HG02870 (cell line): ENCODE measurements around the gene EIF1AY.
"Not testable (repeated sequence)": the region's sequence is repeated elsewhere in the genome, so short reads cannot be mapped to it uniquely, and the experiment has no call there.

Experiments used
- ATAC-seq: cut with Tn5 transposase; IDR thresholded peaks from one replicate; pipeline ENCODE4 v1.9.1; 2021; ENCODE audit warnings: mild to moderate bottlenecking, moderate library complexity; ENCODE audit not compliant: unreplicated experiment

The EIF1AY gene, protein sequence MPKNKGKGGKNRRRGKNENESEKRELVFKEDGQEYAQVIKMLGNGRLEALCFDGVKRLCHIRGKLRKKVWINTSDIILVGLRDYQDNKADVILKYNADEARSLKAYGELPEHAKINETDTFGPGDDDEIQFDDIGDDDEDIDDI

DNA sequence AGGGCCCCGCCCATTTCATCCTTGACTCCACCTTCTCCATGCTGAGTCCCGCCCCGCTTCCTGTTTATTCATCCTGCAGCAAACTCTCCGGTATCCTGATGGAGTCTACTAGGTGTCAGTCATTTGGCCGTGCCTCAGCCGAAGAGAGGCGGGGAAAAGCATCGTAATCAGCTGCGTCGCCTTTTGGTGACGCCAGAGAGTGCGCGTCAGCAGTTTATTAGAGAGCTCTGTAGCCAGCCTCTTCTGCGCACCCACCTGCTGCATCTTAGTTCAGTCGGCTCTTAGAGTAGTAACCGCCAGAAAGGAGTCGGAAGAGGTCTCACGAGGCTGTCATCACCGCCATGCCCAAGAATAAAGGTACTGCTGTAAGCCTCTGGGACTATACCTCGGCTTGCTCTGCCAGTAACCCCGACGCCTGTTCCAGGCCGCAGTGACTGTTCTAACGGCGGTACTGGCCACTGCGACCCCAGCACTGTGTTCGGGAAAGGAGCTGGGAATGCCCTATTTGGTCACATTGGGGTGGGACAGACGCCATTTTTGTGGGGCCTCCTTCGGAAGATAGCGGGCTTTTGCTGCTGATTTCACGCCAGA is at the start of gene EIF1AY:
Gene EIF1AY, plus strand, starts transcription at position 246 of the 591 bp plus-strand sequence. Its CDS starts 96 bp downstream, at position 342.
- ATAC-seq: no peak

DNA sequence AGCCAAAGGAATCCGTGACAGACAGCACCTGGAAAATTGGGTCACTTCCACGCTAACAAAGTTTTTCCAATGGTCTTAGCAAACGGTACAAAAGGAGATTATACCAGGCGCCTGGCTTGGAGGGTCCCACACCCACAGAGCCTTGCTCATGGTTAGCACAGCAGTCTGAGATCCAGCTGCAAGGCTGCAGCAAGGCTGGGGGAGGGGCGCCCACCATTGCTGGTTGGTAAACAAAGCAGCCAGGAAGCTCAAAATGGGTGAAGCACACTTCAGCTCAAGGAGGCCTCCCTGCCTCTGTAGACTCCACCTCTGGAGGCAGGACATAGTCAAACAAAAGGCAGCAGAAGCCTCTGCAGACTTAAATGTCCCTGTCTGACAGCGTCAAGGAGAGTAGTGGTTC is 47.1 kb upstream of the EIF1AY start:
- no peak for ATAC-seq

DNA sequence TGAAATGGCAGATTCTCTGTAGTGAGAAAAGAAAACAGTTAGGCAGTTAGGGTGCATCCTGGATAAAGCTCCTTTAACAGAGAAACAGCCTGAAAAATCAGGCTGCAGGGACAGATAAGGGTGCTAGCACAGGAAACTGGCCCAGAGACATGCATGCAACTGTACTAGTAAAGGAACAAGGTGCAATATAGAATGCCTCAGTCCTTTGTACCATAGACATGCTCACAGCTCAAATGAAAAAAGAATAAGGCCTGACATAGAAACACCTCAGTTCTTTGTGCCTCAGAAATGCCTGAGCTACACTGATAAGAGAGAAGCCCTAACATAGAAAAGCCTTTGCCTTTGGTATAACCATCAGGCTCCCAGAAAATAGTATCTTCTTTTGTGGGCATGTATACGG is 37.4 kb upstream of the EIF1AY start:
- ATAC-seq: no peak

DNA sequence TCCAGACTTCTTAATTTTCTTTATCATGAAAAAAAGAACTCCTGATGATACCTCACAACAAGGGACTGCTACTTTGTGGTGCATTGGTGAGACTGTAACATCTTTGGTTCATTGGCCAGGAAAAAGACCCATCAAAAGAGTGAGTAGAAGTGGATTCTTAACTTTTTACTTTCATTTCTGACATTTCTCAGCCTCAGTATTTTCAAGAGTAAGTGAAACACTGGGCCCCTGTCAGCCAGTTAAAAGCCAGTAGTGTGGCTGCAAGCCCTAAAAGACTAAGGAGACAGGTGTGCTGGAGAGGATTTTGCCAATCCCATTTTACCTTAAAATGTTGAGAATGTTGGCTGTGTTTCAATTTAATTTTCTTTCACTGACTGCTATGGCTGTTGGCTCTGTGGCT is 36.6 kb upstream of the EIF1AY start:
- ATAC-seq: no peak

DNA sequence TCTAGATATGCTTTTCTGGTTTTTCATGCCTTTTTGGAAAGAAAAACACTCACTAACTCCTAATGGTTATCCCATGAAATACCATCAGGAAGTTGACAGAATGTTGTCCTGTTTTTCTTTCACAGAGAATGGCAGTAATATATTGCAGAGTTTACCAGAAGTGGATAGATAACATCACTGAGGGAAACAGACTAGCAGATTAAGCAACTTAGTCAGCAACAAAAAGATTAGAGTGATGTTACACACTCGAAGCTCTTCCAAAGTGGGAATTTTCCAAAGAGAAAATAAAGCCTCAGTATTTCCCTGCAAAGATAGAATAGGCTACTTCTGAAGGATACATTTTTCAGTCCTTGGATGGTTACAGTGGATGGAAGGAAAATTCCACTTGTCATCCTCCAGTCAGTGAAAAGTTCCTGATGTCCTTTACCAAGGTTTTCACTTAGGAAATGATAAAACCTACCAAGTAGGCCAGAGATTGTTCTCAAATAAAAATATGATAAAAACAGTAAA is 31.1 kb upstream of the EIF1AY start:
- no peak for ATAC-seq

DNA sequence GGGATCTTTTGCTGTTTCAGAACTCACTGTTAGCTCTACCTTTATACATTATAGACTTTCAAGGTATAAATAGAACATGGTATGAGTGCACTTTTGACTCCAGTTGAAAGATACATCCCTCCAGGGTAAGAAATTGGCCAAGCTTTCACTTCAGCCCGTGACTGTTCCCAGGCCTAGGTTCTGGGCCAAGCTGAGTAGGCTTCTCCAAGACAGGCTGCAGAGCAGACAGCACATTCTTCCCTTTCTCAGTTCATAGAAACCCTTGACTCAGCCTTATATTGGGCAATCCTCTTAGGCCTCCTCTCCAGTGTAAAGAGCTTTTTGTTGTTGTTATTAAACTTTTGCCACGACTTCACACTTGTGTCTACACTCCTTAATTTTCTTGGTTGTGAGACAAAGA is 29.5 kb upstream of the EIF1AY start:
- ATAC-seq: no peak

DNA sequence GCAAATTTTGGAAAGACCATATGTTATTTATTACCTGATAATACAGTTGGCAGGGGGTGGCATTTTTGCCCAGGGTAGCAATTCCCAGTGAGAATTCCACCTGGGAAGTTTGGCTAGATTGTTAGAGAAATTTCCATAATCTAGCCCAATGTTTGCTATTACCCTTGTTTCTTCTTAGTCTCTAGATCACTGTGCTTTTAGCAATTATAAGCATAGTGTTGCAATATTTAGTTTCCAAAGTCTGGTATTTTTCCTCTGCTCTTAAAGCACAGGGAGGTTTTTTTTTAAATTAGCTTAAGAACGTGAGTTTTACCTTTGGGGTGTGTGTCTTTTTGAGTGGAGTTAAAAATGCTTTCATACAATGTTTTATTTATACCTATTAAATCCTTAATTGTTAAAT is 26.3 kb upstream of the EIF1AY start:
- no peak for ATAC-seq

DNA sequence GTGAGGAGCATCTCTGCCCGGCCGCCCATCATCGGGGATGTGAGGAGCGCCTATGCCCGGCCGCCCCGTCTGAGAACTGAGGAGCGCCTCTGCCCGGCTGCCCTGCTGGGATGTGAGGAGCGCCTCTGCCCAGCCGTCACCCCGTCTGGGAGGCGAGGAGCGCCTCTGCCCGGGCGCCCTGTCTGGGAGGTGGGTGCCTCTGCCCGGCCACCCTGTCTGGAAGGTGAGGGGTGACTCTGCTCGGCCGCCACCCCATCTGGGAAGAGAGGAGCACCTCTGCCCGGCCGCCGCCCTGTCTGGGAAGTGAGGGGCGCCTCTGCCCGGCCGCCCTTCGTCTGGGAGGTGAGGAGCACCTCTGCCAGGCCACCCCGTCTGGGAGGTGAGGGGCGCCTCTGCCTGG is 23.7 kb upstream of the EIF1AY start:
- ATAC-seq: no peak

DNA sequence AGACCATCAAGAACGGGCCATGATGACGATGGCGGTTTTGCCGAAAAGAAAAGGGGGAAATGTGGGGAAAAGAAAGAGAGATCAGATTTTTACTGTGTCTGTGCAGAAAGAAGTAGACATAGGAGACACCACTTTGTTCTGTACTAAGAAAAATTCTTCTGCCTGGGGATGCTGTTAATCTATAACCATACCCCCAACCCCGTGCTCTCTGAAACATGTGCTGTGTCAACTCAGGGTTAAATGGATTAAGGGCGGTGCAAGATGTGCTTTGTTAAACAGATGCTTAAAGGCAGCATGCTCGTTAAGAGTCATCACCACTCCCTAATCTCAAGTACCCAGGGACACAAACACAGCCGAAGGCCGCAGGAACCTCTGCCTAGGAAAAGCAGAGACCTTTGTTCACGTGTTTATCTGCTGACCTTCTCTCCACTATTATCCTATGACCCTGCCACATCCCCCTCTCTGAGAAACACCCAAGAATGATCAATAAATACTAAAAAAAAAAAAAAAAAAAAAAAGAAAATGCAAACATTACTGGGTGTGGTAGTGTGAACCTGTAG is 22.7 kb upstream of the EIF1AY start:
- not testable (repeated sequence) for ATAC-seq

DNA sequence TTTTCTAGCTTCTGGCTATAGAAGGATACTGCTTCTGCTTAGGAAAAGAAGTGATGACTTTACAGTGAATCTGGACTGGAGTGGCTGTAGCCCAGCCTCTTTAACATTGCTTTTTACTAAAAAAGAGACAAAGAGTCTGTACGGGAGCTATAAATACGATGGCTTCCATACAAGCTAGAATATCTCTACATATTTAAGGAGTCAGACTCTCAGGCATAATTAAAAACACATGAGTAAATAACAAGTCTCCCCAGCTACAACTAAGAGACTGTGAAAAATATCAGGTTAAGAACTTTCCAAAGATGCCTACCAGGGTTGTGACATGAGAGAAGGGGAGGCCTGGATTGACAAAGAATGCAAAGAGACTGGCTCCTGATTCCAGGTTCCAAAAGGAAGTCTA is 19.8 kb upstream of the EIF1AY start:
- ATAC-seq: no peak

DNA sequence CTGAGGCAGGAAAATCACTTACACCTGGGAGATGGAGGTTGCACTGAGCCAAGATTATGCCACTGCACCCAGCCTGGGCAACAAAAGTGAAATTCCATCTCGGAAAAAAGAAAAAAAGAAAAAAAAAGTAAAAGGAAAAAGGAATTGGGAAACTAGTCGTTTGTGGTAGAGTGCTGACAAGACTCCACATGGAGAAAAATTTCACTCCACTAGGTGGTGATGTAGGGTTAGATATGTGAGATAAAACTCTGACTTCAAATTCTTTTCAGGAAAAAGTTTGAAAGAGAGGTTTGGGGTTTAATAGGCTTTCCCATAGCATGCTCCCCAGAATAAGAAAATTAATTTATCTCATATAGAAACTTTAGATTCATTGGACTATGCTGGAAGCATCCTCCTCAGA is 16.9 kb upstream of the EIF1AY start:
- no peak for ATAC-seq

DNA sequence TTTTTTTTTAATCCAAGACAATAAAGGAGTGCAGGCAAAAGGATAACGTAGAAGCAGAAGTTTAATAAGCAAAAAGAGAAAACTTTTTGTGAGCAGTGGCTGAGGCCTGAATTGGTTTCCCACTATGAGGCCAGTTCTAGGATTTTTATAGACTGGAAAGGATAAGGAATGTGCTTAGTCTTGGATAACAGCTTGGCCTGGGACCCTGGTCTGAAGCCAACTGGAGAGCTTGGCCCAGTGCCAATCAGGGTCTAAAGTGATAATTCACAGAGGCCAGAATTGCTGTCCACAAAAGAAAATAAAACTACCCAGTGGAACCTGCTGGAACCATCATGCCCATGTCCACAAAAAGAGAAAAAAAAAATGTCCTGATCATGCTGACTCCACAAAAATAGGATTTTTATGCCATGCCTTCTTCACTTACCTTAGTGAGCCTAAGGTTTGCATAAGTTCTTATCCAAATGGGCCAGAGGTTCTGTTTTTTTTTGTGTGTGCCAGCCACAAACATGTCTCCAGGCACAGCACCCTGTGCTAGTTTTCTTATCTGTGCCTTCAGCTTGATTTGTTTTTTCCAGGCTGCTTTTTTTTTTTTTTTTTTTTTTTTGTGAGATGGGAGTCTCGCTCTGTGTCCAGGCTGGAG is 15.6 kb upstream of the EIF1AY start:
- ATAC-seq: no peak

DNA sequence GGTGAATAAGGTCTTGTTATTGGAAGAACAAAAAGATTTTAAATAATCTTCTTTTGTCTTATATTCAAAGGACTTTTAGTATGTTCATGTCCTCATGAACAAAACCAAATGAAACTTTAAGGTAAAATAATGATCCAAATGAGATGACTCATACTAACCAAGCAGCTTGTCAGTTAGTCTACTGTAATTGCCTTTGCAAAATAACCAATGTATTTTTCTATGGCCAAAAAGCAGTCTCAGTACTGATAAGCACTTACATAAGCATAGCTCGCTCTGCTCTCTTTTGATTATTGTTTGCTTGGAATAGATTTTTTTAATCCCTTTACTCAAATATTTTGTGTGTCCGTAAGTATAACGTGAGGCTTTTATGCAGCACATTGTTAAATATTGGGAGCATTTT is 4.3 kb upstream of the EIF1AY start:
- no peak for ATAC-seq

DNA sequence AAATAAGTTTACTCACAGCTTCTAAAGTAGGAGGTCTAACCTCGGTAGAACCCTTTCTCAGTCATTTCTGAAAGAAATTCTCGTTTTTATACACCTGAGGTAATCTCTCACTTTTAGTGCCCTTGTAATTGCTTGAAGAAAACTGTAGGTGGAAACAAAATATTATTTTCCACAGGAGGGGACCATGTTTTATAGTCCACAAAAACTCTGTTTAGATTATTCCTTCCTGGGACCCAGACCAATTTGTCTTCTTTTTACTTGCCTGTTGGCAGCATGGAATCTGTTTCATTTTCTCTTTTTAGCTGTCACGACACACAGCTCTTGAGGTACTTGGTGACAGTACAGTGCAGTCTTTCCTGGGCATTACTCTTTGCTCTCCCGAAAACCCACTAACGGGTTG is 930 bp downstream of the EIF1AY start:
- ATAC-seq: no peak

DNA sequence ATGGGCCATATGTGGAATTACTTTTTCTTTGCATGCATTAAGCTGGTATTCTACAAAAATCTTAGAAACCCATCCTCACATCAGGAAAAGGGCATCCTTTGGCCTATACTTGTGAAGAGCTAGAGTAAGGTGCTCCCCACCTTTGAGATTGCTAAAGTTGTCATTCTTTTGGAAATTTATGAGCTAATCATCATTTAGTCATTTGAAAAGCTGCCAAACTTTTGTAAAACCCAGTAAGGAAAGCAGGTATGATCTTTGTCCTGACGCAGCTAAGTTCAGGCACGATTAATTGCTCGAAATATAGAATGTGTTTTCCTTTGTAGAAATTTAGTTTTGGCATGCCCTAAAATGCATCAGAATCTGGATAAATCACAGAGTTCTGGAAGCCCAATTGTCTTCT is 2.6 kb downstream of the EIF1AY start:
- ATAC-seq: no peak

DNA sequence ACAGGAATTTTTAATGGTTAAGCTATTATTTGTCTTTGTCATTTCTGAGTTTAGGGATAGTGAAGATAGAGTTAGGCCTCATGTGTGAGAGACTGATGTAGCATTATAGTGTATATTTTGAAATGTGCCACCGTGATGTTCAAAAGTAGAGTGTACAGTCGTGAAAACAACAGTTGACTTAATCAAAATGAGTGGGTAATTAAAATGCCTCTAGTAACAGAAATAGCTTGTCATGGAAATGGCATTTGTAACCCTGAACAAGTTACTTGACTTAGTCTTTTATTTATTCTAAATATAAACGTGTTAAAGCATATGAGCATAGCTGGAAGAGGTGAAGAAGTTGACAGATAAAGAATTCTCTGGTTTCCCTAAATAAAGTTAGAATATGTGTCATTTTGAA is 6.1 kb downstream of the EIF1AY start:
- no peak for ATAC-seq

DNA sequence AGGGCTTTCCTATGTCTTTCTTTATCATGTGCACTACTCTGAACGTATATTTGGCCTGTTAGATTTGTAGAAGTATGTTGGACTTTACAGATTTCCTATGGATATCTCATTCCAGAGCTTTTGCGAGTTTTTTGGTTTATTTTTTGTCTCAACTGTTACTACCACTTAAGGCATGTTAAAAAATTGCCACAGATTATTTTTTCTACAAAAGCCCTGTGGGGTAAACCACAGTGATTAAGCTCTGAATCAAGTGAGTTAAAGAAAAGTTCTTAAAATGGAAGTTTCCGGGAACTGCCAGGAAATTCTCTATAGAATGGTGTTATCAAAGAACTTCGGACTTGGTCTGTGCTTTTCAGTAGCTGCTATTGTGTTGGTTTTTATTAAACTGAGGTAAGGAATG is 10.6 kb downstream of the EIF1AY start:
- ATAC-seq: no peak
